ENCODE measurements around the gene USP24. TPM values are rescaled to one million over a fixed set of nuclear protein-coding genes. Genes with fewer than 3 reads are reported as not detected.
A peak's percentile ranks its signal among the peaks of the same experiment; 100 is the strongest.

USP24 gene
- total and polyA plus RNA-seq, 10 of the 15 experiments (the other 5 are each of a cell fraction or from before 2014, with no cell fraction given), result 4.6 to 36.5 (median 25.3) TPM

DNA sequence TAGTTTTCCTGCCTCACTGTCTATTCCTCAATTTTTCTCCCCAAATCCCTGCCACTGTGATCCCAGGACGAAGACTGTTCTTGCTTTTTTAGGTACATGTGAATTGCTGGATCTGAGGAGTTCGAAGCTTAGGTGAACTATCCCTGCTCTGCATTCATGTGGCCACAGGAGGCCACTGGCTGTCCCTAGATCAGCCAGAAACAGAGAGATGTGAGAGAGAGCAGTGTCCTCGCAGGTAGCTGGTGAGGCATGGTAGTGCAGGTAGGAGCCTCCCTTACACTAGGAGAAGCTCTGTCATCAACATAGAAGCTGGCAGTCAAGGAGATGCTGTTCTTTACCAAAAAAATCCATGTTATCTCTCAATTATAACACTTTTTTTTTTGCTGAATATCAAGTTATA lies 71.5 kb downstream of the USP24 start:
- 80% methylated on average over 3 of the region's 3 CpGs for WGBS (ENCODE audit: insufficient coverage, insufficient replicate concordance, low lambda C conversion rate, missing lambda C conversion rate)
- ChIA-PET CTCF (interaction anchor here (0.6 to 12.4 kb wide), 11 partner anchors 10 to 1441 kb away, joined by 3 to 230 read pairs (median 3); no protein-coding TSS in a partner anchor), RAD21 (ENCODE audit: unreplicated experiment) (interaction anchor here (0.6 to 3.6 kb wide), 8 partner anchors 10 to 1441 kb away, joined by 3 to 25 read pairs (median 4); no protein-coding TSS in a partner anchor), SMC1A (ENCODE audit: uncharacterized antibody, unreplicated experiment) (interaction anchor here (0.6 to 5.5 kb wide), 14 partner anchors 9 to 1441 kb away, joined by 3 to 47 read pairs (median 4); no protein-coding TSS in a partner anchor), POLR2A (interaction anchor here (0.5 to 1.8 kb wide), 3 partner anchors 74 to 135 kb away, joined by 4 to 6 read pairs (median 4); no protein-coding TSS in a partner anchor)
- Histone ChIP-seq H3K4me1 (ENCODE audit: control insufficient read depth, insufficient read depth, low read length) (no peaks in the 10 kb centered on the region), H3K9ac (ENCODE audit: control insufficient read depth, insufficient read depth, low read length) (no peak overlapping the region), H3K4me3 (no peak overlapping the region), H2AFZ (ENCODE audit: control insufficient read depth, low read depth, low read length) (no peak overlapping the region), H3K36me3 (ENCODE audit: control insufficient read depth in 2 of 2, insufficient read depth in 2 of 2, low read length in 1 of 2) (peaks cover 0 to 13% of the 10 kb centered on the region in 2 experiments; a peak in 3 of 4 replicates), H4K20me1 (ENCODE audit: control insufficient read depth, insufficient read depth) (no peaks in the 10 kb centered on the region), H3K4me2 (ENCODE audit: control insufficient read depth, insufficient read depth) (no peak overlapping the region), H3K27ac (ENCODE audit: control insufficient read depth, insufficient read depth) (no peak overlapping the region), H3K27me3 (replicated peaks in 1 of 2; ENCODE audit: control insufficient read depth in 2 of 2, insufficient read depth in 2 of 2, low read length in 1 of 2) (no peaks in the 10 kb centered on the region), H3K9me3 (replicated peaks; ENCODE audit: control insufficient read depth, insufficient read depth, low read length) (no peaks in the 10 kb centered on the region), H3K79me2 (ENCODE audit: control insufficient read depth, insufficient read depth, low read length) (no peaks in the 10 kb centered on the region)
- BruUV-seq (replicated peaks), result no TSS peak
- in situ Hi-C loops (cut with MboI) (loop anchor here (5.0 kb wide), 1 partner anchor 134 kb away; no protein-coding TSS in a partner anchor), intact Hi-C loops (cut with micrococcal nuclease; ENCODE audit: unreplicated experiment) (loop anchor here (10.0 kb wide), 1 partner anchor 1441 kb away; no protein-coding TSS in a partner anchor)
- peak; percentile 21; the same call in 1 of the 2 replicates for TF ChIP-seq RAD21 (IDR thresholded peaks at IDR 0.05; ENCODE audit: insufficient read depth, low read depth, low read length)
- no peak for TF ChIP-seq LARP7 (IDR thresholded peaks at IDR 0.05)
- TF ChIP-seq NKRF (conservative IDR thresholded peaks at IDR 0.05), result no peak
- no peak for TF ChIP-seq ZBTB11 (CRISPR knock-in tag; IDR thresholded peaks at IDR 0.05)
- TF ChIP-seq PML (IDR thresholded peaks at IDR 0.05; ENCODE audit: low read length), result no peak
- no peak for TF ChIP-seq MTA2 (IDR thresholded peaks at IDR 0.05; ENCODE audit: low read depth)
- no peak for TF ChIP-seq TCF7 (IDR thresholded peaks at IDR 0.05; ENCODE audit: borderline replicate concordance)
- TF ChIP-seq BCL11A (IDR thresholded peaks at IDR 0.05; ENCODE audit: low read depth, low read length), result no peak
- TF ChIP-seq, protein P1, sequence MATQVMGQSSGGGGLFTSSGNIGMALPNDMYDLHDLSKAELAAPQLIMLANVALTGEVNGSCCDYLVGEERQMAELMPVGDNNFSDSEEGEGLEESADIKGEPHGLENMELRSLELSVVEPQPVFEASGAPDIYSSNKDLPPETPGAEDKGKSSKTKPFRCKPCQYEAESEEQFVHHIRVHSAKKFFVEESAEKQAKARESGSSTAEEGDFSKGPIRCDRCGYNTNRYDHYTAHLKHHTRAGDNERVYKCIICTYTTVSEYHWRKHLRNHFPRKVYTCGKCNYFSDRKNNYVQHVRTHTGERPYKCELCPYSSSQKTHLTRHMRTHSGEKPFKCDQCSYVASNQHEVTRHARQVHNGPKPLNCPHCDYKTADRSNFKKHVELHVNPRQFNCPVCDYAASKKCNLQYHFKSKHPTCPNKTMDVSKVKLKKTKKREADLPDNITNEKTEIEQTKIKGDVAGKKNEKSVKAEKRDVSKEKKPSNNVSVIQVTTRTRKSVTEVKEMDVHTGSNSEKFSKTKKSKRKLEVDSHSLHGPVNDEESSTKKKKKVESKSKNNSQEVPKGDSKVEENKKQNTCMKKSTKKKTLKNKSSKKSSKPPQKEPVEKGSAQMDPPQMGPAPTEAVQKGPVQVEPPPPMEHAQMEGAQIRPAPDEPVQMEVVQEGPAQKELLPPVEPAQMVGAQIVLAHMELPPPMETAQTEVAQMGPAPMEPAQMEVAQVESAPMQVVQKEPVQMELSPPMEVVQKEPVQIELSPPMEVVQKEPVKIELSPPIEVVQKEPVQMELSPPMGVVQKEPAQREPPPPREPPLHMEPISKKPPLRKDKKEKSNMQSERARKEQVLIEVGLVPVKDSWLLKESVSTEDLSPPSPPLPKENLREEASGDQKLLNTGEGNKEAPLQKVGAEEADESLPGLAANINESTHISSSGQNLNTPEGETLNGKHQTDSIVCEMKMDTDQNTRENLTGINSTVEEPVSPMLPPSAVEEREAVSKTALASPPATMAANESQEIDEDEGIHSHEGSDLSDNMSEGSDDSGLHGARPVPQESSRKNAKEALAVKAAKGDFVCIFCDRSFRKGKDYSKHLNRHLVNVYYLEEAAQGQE (IDR thresholded peaks at IDR 0.05; ENCODE audit: low read depth, low read length), result no peak
- no peak for TF ChIP-seq SREBF1 (IDR thresholded peaks at IDR 0.05; ENCODE audit: low read length)
- no peak for TF ChIP-seq ETV6 (conservative IDR thresholded peaks at IDR 0.05 in 1 of 2, IDR thresholded peaks at IDR 0.05 in 1 of 2; ENCODE audit: borderline replicate concordance in 1 of 2, low read depth in 1 of 2)
- TF ChIP-seq CTCF (IDR thresholded peaks at IDR 0.05 in 2 of 3, conservative IDR thresholded peaks at IDR 0.05 in 1 of 3; ENCODE audit: control insufficient read depth in 2 of 3, extremely low read depth in 1 of 3, insufficient read depth in 1 of 3, low read depth in 3 of 3, low read length in 3 of 3), result peak; percentile 5 to 25 (median 9); a peak in 2 of 6 replicates
- no peak for FAIRE-seq
- peak; percentile 68 for ATAC-seq
- no peak for DNase-seq (ENCODE audit: low read depth, low spot score)

Measured in GM12878 (cell line).